ENCODE data around the gene TSPAN15.
"Not testable (repeated sequence)": the region's sequence is repeated elsewhere in the genome, so short reads cannot be mapped to it uniquely, and the experiment has no call there.

The TSPAN15 gene

DNA sequence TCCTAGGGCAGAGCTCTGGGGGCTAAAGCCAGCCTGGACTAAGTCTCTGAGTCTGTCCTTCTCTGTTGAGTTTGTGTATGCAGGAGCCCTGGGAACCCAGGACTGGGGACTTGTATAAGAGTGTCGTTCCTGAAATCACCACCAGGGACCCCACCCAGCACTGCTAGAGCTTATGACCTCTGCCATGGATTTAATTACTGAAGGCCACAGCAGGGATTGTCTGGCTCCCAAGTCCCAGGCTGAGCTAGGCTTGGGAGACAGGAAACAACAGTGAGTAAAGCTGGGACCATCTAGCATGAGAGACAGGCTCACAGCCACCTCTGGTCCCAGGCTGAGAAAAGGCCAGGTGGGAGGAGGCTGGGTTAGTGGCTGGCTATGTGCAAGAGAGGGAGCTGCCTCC, 1.4 kb upstream of the TSPAN15 start:
- DNase-seq: no peak

DNA sequence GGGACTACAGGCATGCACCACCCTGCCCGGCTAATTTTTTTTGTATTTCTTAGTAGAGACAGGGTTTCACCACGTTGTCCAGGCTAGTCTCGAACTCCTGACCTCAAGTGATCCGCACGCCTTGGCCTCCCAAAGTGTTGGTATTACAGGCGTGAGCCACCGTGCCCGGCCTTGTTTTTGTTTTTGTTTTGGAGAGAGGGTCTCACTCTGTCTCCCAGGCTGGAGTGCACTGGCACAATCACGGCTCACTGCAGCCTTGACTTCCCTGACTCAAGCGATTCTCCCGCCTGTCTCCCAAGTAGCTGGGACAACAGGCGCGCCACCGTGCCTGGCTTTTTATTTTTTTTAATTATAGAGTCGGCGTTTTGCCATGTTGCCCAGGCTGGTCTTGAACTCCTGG, 870 bp upstream of the TSPAN15 start:
- not testable (repeated sequence) for DNase-seq

DNA sequence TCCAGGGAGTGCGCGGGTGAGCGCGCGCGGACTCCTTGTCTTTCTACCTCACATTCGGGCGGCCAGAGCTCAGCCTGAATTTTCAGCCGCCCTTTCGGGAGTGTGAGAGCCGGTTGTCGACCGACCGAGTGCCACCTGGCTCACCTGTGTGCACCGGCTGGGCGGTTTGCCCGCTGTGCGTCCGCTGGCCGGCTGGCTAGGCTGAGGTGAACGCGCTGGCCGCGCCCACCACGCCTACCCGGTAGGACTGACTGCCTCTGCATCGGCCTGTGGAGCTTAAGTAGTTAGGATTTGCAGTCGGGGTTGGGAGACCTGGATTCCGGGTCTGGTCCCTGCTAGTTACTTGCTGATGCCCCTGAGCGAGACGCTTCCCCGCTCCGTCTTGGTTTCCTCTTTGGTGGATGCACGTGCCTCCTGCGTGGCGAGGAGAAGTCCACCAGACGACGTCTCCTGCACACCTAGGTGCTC, 553 bp downstream of the TSPAN15 start:
- no peak for DNase-seq

DNA sequence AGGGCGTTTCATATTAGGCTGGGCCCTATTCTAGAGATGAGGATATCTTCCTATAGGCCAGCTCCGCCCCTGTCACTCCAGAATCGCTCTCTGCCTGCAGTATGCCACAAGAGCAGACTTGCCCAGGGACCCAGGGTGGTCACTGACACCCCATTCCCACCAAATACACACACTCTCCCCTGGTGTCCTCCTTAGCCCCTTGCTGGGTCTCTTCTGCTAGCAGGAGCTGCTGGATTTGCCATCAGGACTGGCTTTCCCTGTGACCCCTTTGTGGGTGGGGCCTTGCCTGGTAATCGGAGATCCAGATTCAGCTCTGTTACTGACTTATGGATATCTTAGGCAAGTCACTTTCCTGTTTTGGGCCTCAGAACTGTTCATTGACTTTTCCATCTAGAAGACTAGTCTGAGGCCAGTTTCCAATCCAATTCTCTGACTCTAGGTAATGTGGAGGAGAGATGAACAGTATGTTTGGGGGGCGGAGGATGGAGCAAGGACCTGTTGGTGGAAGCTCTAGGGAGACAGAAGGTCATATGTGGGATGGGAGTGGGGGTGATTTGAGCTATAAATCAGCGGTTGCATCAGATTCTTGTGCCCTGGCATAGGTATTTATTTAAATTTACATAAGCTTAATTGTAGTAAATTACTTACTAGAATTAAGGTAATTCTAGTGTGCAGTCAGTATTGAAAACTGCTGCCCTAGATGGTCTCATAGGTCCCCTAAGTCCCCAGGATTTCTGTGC, 1.6 kb downstream of the TSPAN15 start:
- DNase-seq: no peak

DNA sequence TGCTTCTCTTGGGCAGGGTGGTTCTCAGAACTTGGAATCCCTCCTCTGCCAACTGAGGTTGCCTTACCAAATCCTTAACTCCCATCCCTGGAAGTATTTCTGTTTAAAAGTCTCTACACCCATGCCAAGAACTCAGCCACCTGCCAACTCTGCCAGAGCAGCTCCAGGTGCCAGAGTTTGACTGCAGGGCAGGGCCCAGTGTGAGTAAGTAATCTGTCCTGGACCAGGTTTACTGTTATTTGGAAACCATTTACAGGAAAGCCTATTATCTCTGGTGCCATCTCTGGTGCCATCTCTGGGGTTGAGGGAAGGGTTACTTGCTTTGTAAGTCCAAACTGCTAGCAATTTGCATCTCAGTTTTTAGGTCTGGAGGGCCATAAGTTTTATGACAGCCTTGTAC, 2.5 kb downstream of the TSPAN15 start:
- no peak for DNase-seq

DNA sequence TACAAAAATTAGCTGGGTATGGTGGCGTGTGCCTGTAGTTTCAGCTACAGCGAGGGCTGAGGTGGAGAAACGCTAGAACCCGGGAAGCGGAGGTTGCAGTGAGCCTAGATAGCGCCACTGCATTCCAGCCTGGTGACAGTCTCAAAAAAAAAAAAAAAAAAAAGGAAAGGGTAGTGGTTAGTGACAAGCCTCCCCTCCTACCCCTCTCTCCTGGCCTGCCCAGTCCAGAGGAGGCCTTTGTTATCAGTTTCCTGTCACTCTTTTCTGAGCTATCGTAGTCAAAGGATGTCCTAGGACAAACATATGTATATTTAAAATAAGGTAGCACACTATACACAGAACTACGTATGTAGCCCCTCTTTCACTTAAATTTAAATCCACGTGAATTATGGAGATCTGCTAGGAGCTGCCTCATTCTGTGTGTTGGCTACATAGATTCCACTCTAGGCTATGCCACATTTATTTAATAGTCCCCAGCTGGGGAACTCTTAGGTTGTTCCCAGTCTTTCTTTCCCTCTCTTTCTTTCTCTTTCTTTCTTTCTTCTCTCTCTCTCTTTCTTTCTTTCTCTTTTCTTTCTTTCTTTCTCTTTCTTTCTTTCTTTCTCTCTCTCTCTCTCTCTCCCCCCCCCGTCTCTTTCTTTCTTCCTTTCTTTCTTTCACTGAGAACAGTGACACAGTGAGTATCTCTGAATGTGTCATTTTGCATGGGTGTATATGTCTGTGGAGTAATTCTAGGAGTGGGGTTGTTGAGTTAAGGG, 3.9 kb downstream of the TSPAN15 start:
- DNase-seq: no peak

DNA sequence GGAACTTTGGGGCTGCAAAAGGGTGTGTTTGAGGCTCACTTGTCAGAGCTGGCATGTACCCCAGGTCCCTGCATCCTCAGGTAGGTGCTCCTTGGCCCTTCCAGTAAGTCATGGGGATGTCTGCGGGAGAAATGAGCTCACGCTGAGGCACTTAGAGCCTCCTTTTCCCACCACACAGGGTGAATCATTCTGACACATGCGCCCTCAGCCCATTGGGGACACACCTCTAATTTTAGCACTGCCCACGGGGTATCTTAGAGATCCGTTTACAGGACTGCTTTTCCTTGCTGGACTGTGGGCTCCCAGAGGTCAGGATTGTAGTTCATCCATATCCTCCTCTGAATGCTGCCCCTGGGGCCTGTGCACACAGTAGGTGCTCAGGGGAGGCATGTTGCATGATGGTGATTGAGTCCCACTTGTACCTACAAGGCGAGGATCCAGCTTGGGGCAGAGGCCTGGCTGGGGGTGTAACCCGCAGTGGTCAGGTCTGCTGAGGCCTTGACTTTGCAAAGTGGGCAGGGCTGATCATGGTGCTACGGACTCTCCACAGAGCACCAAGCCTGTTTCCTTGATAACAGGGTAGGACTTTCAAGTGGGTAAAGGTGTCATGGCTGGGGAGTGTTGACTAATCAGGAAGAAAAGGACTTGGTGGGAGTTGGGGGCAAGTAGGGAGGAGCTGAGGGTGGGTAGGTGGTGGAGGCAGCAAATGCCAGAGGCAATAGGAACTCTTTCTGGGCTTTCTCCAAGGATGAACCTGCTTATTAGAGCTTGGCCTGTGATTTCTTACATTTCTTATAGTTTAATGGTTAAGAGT, 5.8 kb downstream of the TSPAN15 start:
- DNase-seq: no peak

DNA sequence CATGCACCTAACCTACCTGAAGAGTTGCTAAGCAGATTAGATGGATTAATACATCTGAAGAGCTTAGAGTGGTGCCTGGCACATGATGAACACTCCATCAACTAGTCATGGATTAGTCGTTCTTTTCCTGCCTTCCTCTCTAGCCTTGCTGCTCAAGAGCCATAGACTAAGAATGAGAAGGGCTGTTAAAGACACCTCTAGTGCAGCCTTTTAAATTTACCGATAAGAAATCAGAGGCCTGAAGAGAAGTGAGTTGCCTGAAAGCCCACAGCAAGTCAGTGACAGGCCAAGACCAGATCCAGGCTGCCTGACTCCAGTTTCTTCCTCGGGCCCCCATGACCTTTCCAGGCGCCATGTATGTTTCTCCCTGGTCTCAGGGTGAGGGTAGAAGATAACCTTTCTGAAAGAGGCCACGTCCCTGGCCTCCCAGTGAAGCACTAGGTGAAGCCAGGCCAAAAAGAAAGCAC, 6.5 kb downstream of the TSPAN15 start:
- peak; percentile 11 for DNase-seq

DNA sequence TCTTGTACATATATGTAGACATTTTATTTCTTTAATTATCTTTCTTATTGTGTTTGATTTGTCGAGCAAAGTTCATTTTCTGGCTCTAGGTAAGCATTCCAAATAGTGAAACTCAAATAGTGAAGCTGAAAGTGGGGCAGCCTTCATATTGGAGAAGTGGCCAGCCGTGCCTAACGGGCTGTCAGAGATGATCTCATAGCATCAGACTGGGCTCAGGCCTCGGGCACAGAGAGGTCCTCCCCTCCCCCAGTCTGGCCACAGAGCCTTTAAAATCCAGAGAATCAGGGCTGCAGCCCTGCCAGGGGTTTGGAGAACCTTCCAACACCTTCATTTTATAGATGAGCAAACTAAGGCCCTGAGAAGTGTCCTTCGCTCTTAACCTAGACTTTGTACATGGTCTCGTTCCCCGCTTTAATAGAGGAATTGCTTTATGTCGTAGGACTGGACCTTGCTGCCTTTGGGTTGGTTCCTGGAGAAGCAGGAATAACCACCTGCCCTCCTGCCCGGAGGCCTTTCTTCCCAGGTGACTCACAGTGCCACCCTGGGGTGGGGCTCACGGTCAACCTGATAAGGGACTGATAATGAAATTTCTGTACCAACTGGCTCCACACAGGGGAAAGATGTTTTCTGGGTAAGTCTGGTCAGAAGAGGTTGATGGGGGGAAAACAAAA, 7.3 kb downstream of the TSPAN15 start:
- no peak for DNase-seq

DNA sequence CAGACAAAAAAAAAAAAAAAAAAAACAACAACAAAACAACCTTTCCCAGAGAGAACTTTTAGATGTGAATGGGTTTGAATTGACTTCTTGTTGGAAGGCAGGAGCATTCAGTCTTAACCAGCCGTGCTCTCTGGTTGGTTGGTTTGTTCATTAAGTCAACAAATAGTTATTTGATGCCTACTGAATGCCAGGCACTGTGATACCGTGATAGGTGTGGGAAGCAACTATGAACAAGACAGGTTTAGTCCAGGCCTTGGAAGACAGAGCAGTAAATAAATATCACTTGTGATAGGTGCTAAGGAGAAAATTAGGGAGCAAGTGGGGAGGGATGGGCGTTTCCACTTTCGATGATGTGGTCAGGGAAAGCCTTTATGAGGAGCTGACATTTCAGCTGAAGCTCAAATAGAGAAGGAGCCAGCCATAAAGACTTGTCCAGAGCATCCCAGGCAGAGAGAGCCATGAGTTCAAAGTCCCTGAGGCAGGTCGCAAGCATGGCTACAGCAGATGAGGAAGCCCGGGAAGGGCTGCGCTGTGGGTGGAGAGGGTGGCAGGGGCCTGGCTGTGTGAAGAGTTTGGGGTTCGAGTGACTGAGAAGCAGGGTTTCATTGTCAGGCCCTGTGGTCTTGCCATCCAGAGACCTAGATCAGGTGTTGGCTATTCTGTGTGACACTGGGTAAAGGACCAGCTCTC, 8.0 kb downstream of the TSPAN15 start:
- no peak for DNase-seq

DNA sequence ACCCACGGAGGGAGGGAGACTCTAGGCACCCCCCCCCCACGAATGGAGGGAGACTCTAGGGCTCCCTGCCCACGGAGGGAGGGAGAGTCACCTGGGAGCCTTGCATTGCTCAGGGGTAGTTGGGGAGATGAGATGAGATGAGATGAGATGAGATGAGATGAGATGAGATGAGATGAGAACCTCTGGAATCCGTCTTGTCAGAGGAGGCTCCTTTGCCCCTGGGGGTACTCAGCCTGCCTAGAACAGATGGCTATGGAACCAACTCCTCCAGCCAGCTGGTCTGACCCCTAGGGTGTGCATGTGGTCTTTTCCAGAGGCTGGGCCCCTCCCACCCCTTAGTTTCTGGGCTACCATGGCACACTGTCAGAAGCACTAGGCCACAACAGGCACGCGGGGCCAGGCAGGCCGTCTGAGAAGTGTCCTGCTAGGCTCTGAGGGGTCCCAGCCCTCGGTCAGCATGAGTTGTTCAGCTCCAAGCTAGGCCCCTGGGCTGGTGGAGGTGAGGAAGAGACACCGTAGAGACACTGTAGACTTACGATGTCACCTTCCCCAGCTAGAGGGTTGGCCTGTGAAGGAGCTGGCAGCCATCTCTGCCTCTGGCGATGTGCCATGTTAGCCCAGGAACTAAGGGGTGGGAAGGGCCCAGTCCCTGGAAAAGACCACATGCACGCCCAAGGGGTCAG, 8.8 kb downstream of the TSPAN15 start:
- no peak for DNase-seq

DNA sequence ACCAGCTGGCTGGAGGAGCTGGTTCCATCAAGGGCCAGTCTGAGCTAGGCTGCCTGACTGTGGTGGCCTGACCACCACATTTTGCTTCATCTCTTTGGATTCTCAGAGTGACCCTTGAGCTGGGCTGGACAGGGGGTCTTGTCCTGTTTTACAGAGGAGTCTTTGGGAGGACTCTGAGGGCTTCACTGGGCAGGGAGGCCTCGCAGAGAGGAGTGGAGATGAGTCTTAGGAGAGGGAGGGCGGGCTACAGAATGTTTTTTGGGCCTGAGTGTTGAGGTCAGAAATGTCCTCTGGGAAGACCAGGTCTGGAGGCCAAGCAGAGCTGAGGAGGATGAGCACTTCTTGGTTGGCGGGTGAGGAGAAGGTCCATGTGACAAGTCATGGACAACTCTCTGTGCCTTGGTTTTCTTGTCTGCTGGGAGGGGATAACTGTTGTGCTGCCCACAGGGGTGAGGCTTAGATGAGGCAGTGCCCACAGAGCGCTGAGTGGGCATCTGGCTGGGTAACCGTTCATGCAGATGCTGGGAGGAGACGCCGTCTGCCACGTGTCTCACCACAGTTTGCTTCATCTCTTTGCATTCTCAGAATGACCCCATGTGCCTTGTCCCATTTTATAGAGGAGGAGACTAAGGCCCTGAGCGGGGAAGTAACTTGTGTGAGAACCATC, 9.4 kb downstream of the TSPAN15 start:
- no peak for DNase-seq

DNA sequence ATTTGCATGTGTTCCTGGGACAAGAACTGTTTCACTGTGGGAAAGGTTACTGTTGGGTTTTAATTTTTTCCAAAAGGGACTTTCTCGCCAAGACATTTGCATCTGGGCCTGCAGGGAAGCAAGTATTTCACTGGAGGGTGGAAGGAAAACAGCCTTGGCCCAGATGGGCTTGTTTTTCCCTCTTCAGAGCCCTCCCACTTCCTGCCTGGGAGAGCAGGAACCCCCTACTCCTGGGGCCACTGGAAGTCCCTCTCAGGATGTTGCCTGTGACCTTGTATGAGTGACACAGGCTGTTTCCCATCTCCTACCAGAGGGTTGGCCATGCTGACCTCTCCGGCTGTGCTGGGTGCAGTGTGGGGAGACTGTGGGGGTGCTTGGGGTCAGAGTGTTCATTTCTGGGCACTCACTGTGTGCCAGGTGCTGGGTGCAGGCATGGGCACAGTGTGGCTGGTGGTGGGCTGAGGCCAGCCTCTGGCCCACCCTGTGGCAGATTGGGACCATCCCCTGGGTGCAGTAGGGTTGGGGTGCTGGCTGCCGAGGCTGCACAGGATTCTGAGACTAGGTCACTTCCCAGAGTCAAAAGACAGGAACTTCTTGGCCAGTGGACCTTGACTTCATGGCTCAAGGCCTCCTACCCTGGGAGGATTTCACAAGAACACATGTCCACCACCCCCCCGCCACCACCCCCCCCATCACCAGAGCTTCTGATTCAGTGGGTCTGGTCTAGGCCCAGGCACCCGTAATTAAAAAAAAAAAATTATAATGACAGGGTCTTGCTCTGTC, 10.2 kb downstream of the TSPAN15 start:
- DNase-seq: no peak

DNA sequence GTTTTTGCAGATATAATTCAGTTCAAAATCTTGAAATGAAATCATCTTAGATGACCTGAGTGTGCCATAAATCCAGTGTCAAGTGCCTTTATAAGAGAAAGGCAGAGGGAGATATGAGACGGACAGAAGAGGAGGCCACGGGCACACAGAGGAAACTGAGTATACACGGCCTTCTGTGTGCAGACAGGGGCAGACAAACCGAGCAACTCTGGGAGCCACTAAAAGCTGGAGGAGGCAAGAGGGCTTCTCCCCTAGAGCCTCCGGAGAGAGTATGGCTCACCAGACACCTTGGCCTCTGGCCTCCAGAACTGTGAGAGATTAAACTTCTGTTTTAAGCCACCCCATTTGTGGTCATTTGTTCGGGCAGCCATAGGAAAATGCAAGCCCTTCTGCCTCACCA, 12.6 kb downstream of the TSPAN15 start:
- DNase-seq: no peak

DNA sequence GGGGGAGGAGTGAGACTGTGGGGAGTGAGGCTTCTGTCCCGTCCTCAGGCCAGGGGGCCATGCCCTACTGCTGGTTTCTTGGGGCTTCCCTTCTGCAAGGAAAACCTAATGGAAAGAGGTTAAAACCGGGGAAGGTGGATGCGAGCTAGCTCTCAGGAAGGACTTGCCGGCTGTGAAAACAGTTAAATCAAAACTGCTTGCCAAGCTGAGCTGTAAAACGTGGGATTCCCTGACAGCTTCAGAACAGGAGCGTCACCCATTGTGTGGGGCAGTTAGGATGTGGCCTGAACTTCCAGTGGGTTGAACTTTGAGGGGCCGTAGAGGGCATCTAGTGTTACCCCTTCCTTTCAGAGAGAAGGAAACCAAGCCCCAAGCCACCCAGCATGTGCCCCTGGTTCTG, 13.1 kb downstream of the TSPAN15 start:
- no peak for DNase-seq

DNA sequence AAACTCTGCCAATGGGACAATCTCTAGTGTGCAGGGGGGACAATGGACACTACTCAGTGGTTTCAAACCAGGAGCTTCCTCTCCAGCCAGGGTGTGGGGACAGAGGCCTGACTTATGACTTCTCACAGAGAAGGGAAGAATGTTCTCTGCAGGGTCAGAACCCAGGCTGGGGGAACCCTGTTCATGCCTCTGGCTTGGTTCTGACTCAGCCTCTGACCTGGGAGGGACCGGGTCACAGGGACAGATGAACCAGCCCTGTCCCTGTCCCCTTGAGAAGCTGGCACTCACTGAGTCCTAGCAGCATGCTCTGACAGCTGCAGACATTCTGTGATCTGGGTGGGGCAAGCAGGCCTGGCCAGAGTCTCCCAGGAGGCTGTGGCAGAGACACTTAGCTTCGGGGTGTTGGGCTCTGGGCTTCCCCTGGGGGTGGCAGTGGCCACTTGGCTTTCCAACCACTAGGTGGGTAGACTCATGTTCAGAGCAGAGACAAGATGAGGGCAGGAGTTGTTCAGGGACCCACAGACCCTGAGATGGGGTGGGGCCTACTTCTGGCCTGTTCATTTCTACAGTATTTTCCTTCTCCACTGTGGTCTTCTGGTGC, 13.6 kb downstream of the TSPAN15 start:
- DNase-seq: no peak

DNA sequence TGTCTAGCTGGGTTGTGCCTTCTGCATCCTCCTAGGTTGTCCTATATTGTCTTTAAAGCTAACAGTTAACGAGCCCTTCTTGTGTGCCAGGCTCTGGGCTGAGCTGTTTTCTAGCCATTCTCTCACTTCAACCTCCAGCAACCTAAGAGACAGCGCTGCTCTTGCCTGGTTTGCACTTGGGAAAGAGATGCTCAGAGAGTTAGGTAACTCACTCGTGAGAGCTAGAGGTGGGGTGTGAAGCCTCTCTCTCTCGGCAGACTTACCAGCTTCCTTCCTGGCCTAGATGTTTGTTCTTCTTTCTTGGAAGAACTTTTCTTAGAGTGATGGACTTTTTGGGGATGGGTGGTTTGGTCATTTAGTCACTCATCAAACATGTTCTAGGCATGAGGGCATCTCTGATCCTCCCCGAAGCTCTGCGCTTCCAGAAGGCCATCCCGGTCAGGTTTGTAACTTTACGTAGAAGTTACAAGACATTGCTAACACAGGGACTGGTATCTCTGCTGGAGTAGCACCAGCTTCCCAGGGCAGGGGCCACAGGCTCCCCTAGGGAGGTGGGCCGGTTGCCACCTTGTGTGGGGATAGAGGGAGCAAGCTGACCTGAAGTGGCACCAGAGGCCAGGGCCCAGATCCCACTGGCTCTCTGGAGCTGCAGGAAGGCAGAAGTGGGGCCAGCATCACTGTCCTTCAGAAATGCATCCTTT, 14.3 kb downstream of the TSPAN15 start:
- no peak for DNase-seq

DNA sequence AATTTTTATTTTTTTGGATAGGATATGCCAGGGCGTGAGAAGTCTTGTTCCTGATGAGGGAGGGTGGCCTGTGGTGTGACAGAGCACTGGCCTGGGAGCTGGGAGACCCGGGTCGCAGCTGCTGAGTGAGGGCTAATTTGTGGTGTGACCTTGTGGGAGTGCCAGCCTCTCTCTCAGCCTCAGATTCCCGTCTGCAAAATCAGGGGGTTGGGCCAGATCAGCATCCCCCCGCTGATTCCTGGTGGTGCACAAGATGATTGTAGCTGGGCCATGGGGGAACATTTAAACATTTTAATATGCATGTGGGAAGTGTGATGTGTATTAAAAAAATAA, 14.9 kb downstream of the TSPAN15 start:
- DNase-seq: no peak

DNA sequence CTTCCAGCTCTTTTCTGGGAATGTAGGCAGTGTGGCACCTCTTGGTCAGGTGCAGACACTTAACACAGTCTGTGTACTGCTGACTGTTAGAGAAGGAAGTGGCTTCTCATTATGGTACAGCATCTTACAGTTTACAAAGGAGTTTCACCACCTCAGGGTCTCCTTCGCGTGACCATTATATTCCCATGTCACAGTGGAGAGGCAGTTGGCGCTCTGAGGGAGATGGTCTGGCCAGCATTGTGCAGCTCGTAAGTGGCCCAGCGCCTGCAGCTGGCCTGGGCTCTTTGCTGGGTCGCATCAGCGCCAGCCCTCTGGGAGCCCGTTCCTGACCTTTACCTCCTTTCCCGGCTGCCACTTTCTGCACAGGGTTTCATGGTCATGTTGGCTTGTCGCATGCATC, 15.4 kb downstream of the TSPAN15 start:
- no peak for DNase-seq

Measured in DMS79 treated with DMSO at 0.1 percent for 48 hours (cell line).